ENCODE measurements around the gene CUBN. TPM values are rescaled to one million over a fixed set of nuclear protein-coding genes. Genes with fewer than 3 reads are reported as not detected.

Gene CUBN
- total RNA-seq (2022; extraction: Qiagen RNA extraction), result 0.01 to 0.10 TPM (median 0.03 TPM) in 5 replicates

GRCh38 chr10:17129741-17130140 lies at the start of gene CUBN:
Gene CUBN (minus strand): TSS chr10:17129811. CDS start chr10:17129765, 46 bp downstream.

GRCh38 chr10:16817125-16818019 lies 312.2 kb downstream of the CUBN start, which contains the start of gene RSU1:
Gene RSU1 (minus strand): TSS chr10:16817424. CDS start chr10:16817081, 343 bp downstream.

Other genes starting within 250 kb of the CUBN start
- gene TRDMT1, start 71.9 kb upstream of the CUBN start, total RNA-seq (2022; extraction: Qiagen RNA extraction), result 3.2 to 3.6 TPM (median 3.3 TPM) in 5 replicates
- gene VIM, start 98.4 kb upstream of the CUBN start, total RNA-seq (2022; extraction: Qiagen RNA extraction), result 1,734 to 1,928 TPM (median 1,867 TPM) in 5 replicates